Measurements from ENCODE around the gene SEMA3C. TPM values are rescaled to one million over a fixed set of nuclear protein-coding genes. Genes with fewer than 3 reads are reported as not detected.

SEMA3C gene
- total and polyA plus RNA-seq, 10 donors, result 1.1 to 53.7 (median 13.0) TPM

- Histone ChIP-seq H3K4me3 (no peak overlapping the region), H3K27ac (no peak overlapping the region), H3K9me3 (peaks cover 0 to 3% (median 0%) of the 10 kb centered on the region in 8 donors), H3K36me3 (no peaks in the 10 kb centered on the region), H3K4me1 (peaks cover 0 to 8% (median 0%) of the 10 kb centered on the region in 6 donors), H3K27me3 (replicated peaks in 1 of 7) (no peaks in the 10 kb centered on the region)
- intact Hi-C loops (cut with DNase I; ENCODE audit: low total_unique reads), result no loop called here
- WGBS, 5 donors, result 75 to 91% (median 81%) methylated on average over 1 of the region's 1 CpG
- no peak for DNase-seq
- TF ChIP-seq CTCF (IDR thresholded peaks at IDR 0.05 in 8 of 11, conservative IDR thresholded peaks at IDR 0.05 in 3 of 11) (no peak), POLR2AphosphoS5 (IDR thresholded peaks at IDR 0.05) (no peak), POLR2A (IDR thresholded peaks at IDR 0.05) (no peak)
Observed at GRCh38 chr7:80774843-80775242, 144.0 kb downstream of the SEMA3C start.

GRCh38 chr7:80773787-80774508 is 144.9 kb downstream of the SEMA3C start:
- 47 to 90% (median 77%) methylated on average over 1 of the region's 1 CpG for WGBS, 5 donors
- no peak for DNase-seq
- intact Hi-C loops (cut with DNase I; ENCODE audit: low total_unique reads), result no loop called here
- Histone ChIP-seq H3K4me3 (no peak overlapping the region), H3K27me3 (replicated peaks in 1 of 7) (no peaks in the 10 kb centered on the region), H3K4me1 (peaks cover 0 to 8% (median 0%) of the 10 kb centered on the region in 6 donors), H3K9me3 (no peaks in the 10 kb centered on the region), H3K27ac (no peak overlapping the region), H3K36me3 (no peaks in the 10 kb centered on the region)
- TF ChIP-seq POLR2A (IDR thresholded peaks at IDR 0.05) (no peak), CTCF (IDR thresholded peaks at IDR 0.05 in 8 of 11, conservative IDR thresholded peaks at IDR 0.05 in 3 of 11) (no peak), POLR2AphosphoS5 (IDR thresholded peaks at IDR 0.05) (no peak)

- Histone ChIP-seq H3K27me3 (replicated peaks in 1 of 7) (no peaks in the 10 kb centered on the region), H3K27ac (no peak overlapping the region), H3K36me3 (no peaks in the 10 kb centered on the region), H3K9me3 (no peaks in the 10 kb centered on the region), H3K4me1 (peaks cover 0 to 8% (median 0%) of the 10 kb centered on the region in 6 donors), H3K4me3 (no peak overlapping the region)
- DNase-seq, result no peak
- 39 to 69% (median 61%) methylated on average over 2 of the region's 2 CpGs for WGBS, 5 donors
- no peak for TF ChIP-seq CTCF (IDR thresholded peaks at IDR 0.05 in 8 of 11, conservative IDR thresholded peaks at IDR 0.05 in 3 of 11)
- TF ChIP-seq POLR2AphosphoS5 (IDR thresholded peaks at IDR 0.05), result no peak
- TF ChIP-seq POLR2A (IDR thresholded peaks at IDR 0.05), result no peak
- intact Hi-C loops (cut with DNase I; ENCODE audit: low total_unique reads), result no loop called here
Observed at GRCh38 chr7:80772347-80772993, 146.4 kb downstream of the SEMA3C start.

GRCh38 chr7:80771523-80771922 is 147.3 kb downstream of the SEMA3C start:
- H3K27me3 ChIP-seq (replicated peaks in 1 of 7), result no peaks in the 10 kb centered on the region
- H3K36me3 ChIP-seq, result no peaks in the 10 kb centered on the region
- WGBS, 5 donors, result 72 to 89% (median 84%) methylated on average over 4 of the region's 4 CpGs
- no peaks in the 10 kb centered on the region for H3K9me3 ChIP-seq
- peaks cover 0 to 8% (median 0%) of the 10 kb centered on the region in 6 donors for H3K4me1 ChIP-seq
- no peak overlapping the region for H3K4me3 ChIP-seq
- no peak overlapping the region for H3K27ac ChIP-seq
- intact Hi-C loops (cut with DNase I; ENCODE audit: low total_unique reads), result no loop called here
- DNase-seq, result no peak
- TF ChIP-seq CTCF (IDR thresholded peaks at IDR 0.05 in 8 of 11, conservative IDR thresholded peaks at IDR 0.05 in 3 of 11), result no peak
- no peak for TF ChIP-seq POLR2AphosphoS5 (IDR thresholded peaks at IDR 0.05)
- TF ChIP-seq POLR2A (IDR thresholded peaks at IDR 0.05), result no peak

All from spleen (tissue), 11 donors.